ENCODE measurements around the gene OBSCN. TPM values are rescaled to one million over a fixed set of nuclear protein-coding genes. Genes with fewer than 3 reads are reported as not detected.

OBSCN gene
- total and polyA plus RNA-seq, 2 of the 4 experiments (the other 2 are of a cell fraction), result 4.1 to 9.5 TPM

GRCh38 chr1:228210076-228210651 lies 2.3 kb downstream of the OBSCN start:
- Histone ChIP-seq H3K9ac (ENCODE audit: low read depth, low read length) (no peak overlapping the region), H3K79me1 (ENCODE audit: low read depth in 1 of 2, low read length in 2 of 2) (peaks cover 0 to 11% of the 10 kb centered on the region in 2 experiments; a peak in 2 of 4 replicates), H3K56ac (ENCODE audit: extremely low read depth, insufficient read depth, low read length) (no peak overlapping the region), H2AK5ac (ENCODE audit: low read depth, low read length) (no peak overlapping the region), H3K4me1 (ENCODE audit: control insufficient read depth, insufficient read depth, low read length) (peaks cover 8% of the 10 kb centered on the region; the same call in 1 of the 2 replicates), H3K4ac (ENCODE audit: low read depth, low read length) (no peak overlapping the region), H2BK20ac (ENCODE audit: low read depth, low read length) (no peak overlapping the region), H3K18ac (ENCODE audit: low read depth, low read length) (no peak overlapping the region), H3K4me2 (ENCODE audit: low read depth, low read length) (no peak overlapping the region), H2BK120ac (ENCODE audit: low read depth, low read length) (no peak overlapping the region), H3K9me3 (ENCODE audit: control insufficient read depth, insufficient read depth, low read length) (no peaks in the 10 kb centered on the region), H4K8ac (ENCODE audit: low read depth in 2 of 2, low read length in 2 of 2) (no peak overlapping the region), H4K20me1 (ENCODE audit: insufficient read depth, low read length) (peaks cover 5% of the 10 kb centered on the region; the same call in 1 of the 2 replicates), H3K23ac (ENCODE audit: low read depth, low read length) (no peak overlapping the region), H2BK5ac (ENCODE audit: low read depth, low read length, poor library complexity, severe bottlenecking) (no peak overlapping the region), H2AK9ac (replicated peaks; ENCODE audit: low read depth, low read length, poor library complexity) (no peak overlapping the region), H2BK15ac (ENCODE audit: low read depth, low read length) (no peak overlapping the region), H3K27me3 (ENCODE audit: control insufficient read depth, insufficient read depth, low read length) (no peaks in the 10 kb centered on the region; the same call in 1 of the 2 replicates), H3K14ac (replicated peaks; ENCODE audit: low read depth, low read length) (no peak overlapping the region), H4K91ac (ENCODE audit: insufficient read depth, low read depth, low read length) (no peak overlapping the region), H4K5ac (ENCODE audit: low read depth, low read length) (no peak overlapping the region), H2AFZ (replicated peaks; ENCODE audit: low read length, poor library complexity) (no peak overlapping the region), H3K4me3 (ENCODE audit: insufficient read depth, low read depth, low read length) (no peak overlapping the region), H3K36me3 (ENCODE audit: control insufficient read depth, insufficient read depth, low read length) (no peaks in the 10 kb centered on the region), H3K9me1 (ENCODE audit: insufficient read depth, low read length) (peaks cover 4% of the 10 kb centered on the region; the same call in 1 of the 2 replicates), H3K27ac (ENCODE audit: insufficient read depth, low read length) (no peak overlapping the region)
- intact Hi-C loops (cut with micrococcal nuclease), result loop anchor here (5.0 kb wide), 1 partner anchor 247 kb away; a partner anchor contains a TSS
- BruUV-seq (replicated peaks), result no TSS peak
- dilution Hi-C loops (cut with HindIII; ENCODE audit: low sequenced_read_pairs, unreplicated experiment), result no loop called here
- ChIA-PET POLR2A (ENCODE audit: unreplicated experiment) (no interaction called here), CTCF (interaction anchor here (0.6 kb wide), 1 partner anchor 235 kb away, joined by 6 read pairs; no protein-coding TSS in a partner anchor)
- no peak for DNase-seq
- no peak for ATAC-seq (ENCODE audit: low read depth)
- 80% methylated on average over 1 of the region's 11 CpGs; no CpG with 5 or more reads in 1 of the 2 experiments for WGBS, 2 experiments (ENCODE audit: extremely low coverage in 2 of 2, insufficient read length in 1 of 2)
- TF ChIP-seq NFE2L2 (IDR thresholded peaks at IDR 0.05; ENCODE audit: low read depth, low read length), result peak; percentile 16; the same call in 1 of the 2 replicates
- TF ChIP-seq CHD1 (IDR thresholded peaks at IDR 0.05; ENCODE audit: low read depth, low read length), result no peak
- no peak for TF ChIP-seq USF2 (IDR thresholded peaks at IDR 0.05; ENCODE audit: low read depth, low read length)
- no peak for TF ChIP-seq FOS (IDR thresholded peaks at IDR 0.05; ENCODE audit: low read depth, low read length)
- in situ Hi-C loops (cut with MboI; ENCODE audit: low sequenced_read_pairs), result no loop called here
